A673 (cell line): ENCODE data around the gene TMEM161A.

Experiments
- CTCF ChIP-seq: fragments of 300-800, 200-600 bp; sonication (generic); conservative IDR thresholded peaks from 2 replicates; pipeline ENCODE4 v1.5.1; 2017; ENCODE audit warnings: low read depth, mild to moderate bottlenecking, antibody characterized with exemption, low read length, moderate library complexity, mixed read lengths
- EZH2 ChIP-seq: fragments of 200-600 bp; sonication (generic); IDR thresholded peaks from 2 replicates; pipeline ENCODE4 v1.6.1; 2017; ENCODE audit warnings: borderline replicate concordance, low read depth, mild to moderate bottlenecking, mixed read lengths, antibody characterized with exemption, low read length; ENCODE audit not compliant: poor library complexity, severe bottlenecking

GRCh38 chr19:19071897-19072296 lies 66.4 kb downstream of the TMEM161A start:
- TF ChIP-seq CTCF: no peak
- TF ChIP-seq EZH2: no peak
